HepG2 (cell line): ENCODE measurements around the gene ELFN1. TPM values are rescaled to one million over a fixed set of nuclear protein-coding genes. Genes with fewer than 3 reads are reported as not detected.
A peak's percentile ranks its signal among the peaks of the same experiment; 100 is the strongest.

ENCODE experiments used
- ELF3 ChIP-seq: IDR thresholded peaks from 2 replicates; pipeline ENCODE4 v1.6.1; 2016; ENCODE audit warnings: missing genetic modification reagents, missing compliant biosample characterization
- HDAC1 ChIP-seq: sonication (generic); formaldehyde crosslinking; IDR thresholded peaks from 2 replicates; pipeline ENCODE4 v1.5.1; 2020; ENCODE audit warnings: mild to moderate bottlenecking, missing genetic modification reagents
- HOXD1 ChIP-seq: sonication (generic); formaldehyde crosslinking; IDR thresholded peaks from 2 replicates; pipeline ENCODE4 v1.5.0; 2020; ENCODE audit warnings: missing genetic modification reagents
- KLF6 ChIP-seq: IDR thresholded peaks from 2 replicates; pipeline ENCODE4 v1.8.0; 2016; ENCODE audit warnings: missing biosample characterization, missing genetic modification reagents
- PAX8 ChIP-seq: sonication (generic); formaldehyde crosslinking; IDR thresholded peaks from 2 replicates; pipeline ENCODE4 v1.8.0; 2022; ENCODE audit warnings: mild to moderate bottlenecking, missing genetic modification reagents, borderline replicate concordance
- PHB2 ChIP-seq: fragments of 450-650 bp; IDR thresholded peaks from 2 replicates; pipeline ENCODE4 v1.6.1; 2018; ENCODE audit not compliant: partially characterized antibody
- POLR2A ChIP-seq, 2 experiments: IDR thresholded peaks; 2 replicates each; pipeline ENCODE4 v1.6.1; 2011; ENCODE audit warnings: low read depth in 2 of 2, low read length in 2 of 2, mild to moderate bottlenecking in 1 of 2, moderate library complexity in 1 of 2; ENCODE audit not compliant: insufficient read depth in 1 of 2
- SETDB1 ChIP-seq: sonication (generic); formaldehyde crosslinking; IDR thresholded peaks from 2 replicates; pipeline ENCODE4 v1.5.1; 2020; ENCODE audit warnings: missing genetic modification reagents, mild to moderate bottlenecking, borderline replicate concordance
- SSRP1 ChIP-seq: IDR thresholded peaks from 2 replicates; pipeline ENCODE4 v1.6.1; 2016; ENCODE audit warnings: control low read depth
- TEAD3 ChIP-seq: optimal IDR thresholded peaks from 2 replicates; pipeline ENCODE3; 2016; ENCODE audit warnings: borderline replicate concordance
- XBP1 ChIP-seq: sonication (generic); formaldehyde crosslinking; IDR thresholded peaks from 2 replicates; pipeline ENCODE4 v1.5.0; 2020; ENCODE audit warnings: missing genetic modification reagents
- ZIK1 ChIP-seq: sonication (generic); formaldehyde crosslinking; IDR thresholded peaks from 2 replicates; pipeline ENCODE4 v1.5.0; 2020; ENCODE audit warnings: mild to moderate bottlenecking, low read depth, missing genetic modification reagents, borderline replicate concordance
- ZNF121 ChIP-seq: sonication (generic); formaldehyde crosslinking; IDR thresholded peaks from 2 replicates; pipeline ENCODE4 v1.5.0; 2020; ENCODE audit warnings: mild to moderate bottlenecking, missing genetic modification reagents
- ZSCAN29 ChIP-seq: sonication (generic); formaldehyde crosslinking; conservative IDR thresholded peaks from 2 replicates; pipeline ENCODE4 v1.4.0; 2020; ENCODE audit warnings: mild to moderate bottlenecking, missing genetic modification reagents
- polyA plus RNA-seq, 8 experiments: library from polyadenylated mRNA; depleted of rRNA in 3 of 8; stranded (reverse) in 7 of 8; unstranded in 1 of 8; fragments of >200 nt; fragmentation: Illumina TruSeq in 4 of 8; extraction: Trizol in 4 of 8; gene quantifications; 2 replicates each; pipeline versions ENCODE4 v1.2.1 to v1.2.3, GENCODE V29; 2011 to 2016; ENCODE audit warnings: low read depth in 4 of 8, missing spikeins in 1 of 8, mixed read lengths in 1 of 8; ENCODE audit not compliant: insufficient read depth in 1 of 8
- total RNA-seq, 5 experiments: library from RNA; depleted of rRNA; stranded (reverse); fragments of >200 nt; fragmentation: Illumina TruSeq; extraction: Trizol; gene quantifications; 2 replicates each; pipeline ENCODE4 v1.2.3, GENCODE V29; 2016; ENCODE audit warnings: low read depth in 1 of 5
- TF ChIP-seq, protein P1 (sequence below): sonication (generic); formaldehyde crosslinking; conservative IDR thresholded peaks from 2 replicates; pipeline ENCODE4 v1.8.0; 2022; ENCODE audit warnings: low read depth, missing genetic modification reagents
- TF ChIP-seq, protein P2 (sequence below): sonication (generic); formaldehyde crosslinking; IDR thresholded peaks from 2 replicates; pipeline ENCODE4 v1.4.0; 2020; ENCODE audit warnings: mild to moderate bottlenecking, missing genetic modification reagents
- TF ChIP-seq, protein P3 (sequence below): sonication (generic); formaldehyde crosslinking; IDR thresholded peaks from 2 replicates; pipeline ENCODE4 v1.4.0; 2020; ENCODE audit warnings: missing genetic modification reagents, borderline replicate concordance

Gene ELFN1
- total and polyA plus RNA-seq, 2 of the 13 experiments (the other 11 are each of a cell fraction or from before 2014, with no cell fraction given): 0.13 to 0.18 TPM

DNA sequence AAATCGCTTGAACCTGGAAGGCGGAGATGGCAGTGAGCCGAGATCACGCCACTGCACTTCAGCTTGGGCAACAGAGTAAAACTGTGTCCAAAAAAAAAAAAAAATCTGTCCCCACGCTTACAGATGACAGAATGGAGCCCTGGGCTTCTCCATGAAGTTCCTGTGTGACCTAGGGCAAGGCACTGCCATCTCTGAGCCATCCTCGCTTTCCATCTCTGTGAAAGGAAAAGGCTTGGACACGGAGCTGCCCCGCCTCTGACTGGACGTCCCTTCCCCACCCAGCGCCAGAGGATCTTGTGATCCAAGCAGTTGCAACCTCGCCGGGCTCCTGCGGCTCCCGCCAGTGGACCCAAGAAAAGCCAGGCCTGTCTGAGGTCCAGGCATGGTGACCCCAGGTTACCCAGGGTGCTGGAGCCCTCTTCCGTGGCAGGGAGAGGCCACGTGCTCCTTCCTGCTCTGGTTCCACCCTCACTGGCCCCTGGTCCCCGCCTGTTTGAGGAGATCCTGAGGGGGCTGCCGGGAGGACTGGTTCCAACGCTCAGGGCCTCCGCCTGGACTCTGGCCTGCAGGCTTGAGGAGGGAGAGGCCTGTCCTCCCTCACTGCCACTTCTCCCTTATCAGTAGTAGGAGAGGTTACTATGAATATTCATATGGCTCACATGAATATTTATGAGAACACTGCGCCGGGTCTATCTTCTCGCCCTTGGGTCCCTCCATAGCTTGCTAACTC, 25.6 kb upstream of the ELFN1 start (continued):
- TF ChIP-seq, protein P1, sequence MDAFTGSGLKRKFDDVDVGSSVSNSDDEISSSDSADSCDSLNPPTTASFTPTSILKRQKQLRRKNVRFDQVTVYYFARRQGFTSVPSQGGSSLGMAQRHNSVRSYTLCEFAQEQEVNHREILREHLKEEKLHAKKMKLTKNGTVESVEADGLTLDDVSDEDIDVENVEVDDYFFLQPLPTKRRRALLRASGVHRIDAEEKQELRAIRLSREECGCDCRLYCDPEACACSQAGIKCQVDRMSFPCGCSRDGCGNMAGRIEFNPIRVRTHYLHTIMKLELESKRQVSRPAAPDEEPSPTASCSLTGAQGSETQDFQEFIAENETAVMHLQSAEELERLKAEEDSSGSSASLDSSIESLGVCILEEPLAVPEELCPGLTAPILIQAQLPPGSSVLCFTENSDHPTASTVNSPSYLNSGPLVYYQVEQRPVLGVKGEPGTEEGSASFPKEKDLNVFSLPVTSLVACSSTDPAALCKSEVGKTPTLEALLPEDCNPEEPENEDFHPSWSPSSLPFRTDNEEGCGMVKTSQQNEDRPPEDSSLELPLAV (CRISPR knock-in tag): no peak
- TF ChIP-seq SETDB1 (CRISPR knock-in tag) (no peak), TEAD3 (CRISPR knock-in tag) (no peak), SSRP1 (CRISPR knock-in tag) (no peak), PAX8 (CRISPR knock-in tag) (no peak), POLR2A (IDR thresholded peaks at IDR 0.05; ENCODE audit: insufficient read depth in 1 of 2, low read depth in 2 of 2, low read length in 2 of 2) (no peak), ZNF121 (CRISPR knock-in tag) (no peak), HDAC1 (no peak), ZIK1 (CRISPR knock-in tag) (0 out of 2 replicates have a peak, but pooled peaks have one; percentile 28), PHB2 (no peak), HOXD1 (CRISPR knock-in tag) (no peak), ZSCAN29 (no peak), XBP1 (CRISPR knock-in tag) (no peak), ELF3 (CRISPR knock-in tag) (no peak), KLF6 (CRISPR knock-in tag) (no peak)
- TF ChIP-seq, protein P2, sequence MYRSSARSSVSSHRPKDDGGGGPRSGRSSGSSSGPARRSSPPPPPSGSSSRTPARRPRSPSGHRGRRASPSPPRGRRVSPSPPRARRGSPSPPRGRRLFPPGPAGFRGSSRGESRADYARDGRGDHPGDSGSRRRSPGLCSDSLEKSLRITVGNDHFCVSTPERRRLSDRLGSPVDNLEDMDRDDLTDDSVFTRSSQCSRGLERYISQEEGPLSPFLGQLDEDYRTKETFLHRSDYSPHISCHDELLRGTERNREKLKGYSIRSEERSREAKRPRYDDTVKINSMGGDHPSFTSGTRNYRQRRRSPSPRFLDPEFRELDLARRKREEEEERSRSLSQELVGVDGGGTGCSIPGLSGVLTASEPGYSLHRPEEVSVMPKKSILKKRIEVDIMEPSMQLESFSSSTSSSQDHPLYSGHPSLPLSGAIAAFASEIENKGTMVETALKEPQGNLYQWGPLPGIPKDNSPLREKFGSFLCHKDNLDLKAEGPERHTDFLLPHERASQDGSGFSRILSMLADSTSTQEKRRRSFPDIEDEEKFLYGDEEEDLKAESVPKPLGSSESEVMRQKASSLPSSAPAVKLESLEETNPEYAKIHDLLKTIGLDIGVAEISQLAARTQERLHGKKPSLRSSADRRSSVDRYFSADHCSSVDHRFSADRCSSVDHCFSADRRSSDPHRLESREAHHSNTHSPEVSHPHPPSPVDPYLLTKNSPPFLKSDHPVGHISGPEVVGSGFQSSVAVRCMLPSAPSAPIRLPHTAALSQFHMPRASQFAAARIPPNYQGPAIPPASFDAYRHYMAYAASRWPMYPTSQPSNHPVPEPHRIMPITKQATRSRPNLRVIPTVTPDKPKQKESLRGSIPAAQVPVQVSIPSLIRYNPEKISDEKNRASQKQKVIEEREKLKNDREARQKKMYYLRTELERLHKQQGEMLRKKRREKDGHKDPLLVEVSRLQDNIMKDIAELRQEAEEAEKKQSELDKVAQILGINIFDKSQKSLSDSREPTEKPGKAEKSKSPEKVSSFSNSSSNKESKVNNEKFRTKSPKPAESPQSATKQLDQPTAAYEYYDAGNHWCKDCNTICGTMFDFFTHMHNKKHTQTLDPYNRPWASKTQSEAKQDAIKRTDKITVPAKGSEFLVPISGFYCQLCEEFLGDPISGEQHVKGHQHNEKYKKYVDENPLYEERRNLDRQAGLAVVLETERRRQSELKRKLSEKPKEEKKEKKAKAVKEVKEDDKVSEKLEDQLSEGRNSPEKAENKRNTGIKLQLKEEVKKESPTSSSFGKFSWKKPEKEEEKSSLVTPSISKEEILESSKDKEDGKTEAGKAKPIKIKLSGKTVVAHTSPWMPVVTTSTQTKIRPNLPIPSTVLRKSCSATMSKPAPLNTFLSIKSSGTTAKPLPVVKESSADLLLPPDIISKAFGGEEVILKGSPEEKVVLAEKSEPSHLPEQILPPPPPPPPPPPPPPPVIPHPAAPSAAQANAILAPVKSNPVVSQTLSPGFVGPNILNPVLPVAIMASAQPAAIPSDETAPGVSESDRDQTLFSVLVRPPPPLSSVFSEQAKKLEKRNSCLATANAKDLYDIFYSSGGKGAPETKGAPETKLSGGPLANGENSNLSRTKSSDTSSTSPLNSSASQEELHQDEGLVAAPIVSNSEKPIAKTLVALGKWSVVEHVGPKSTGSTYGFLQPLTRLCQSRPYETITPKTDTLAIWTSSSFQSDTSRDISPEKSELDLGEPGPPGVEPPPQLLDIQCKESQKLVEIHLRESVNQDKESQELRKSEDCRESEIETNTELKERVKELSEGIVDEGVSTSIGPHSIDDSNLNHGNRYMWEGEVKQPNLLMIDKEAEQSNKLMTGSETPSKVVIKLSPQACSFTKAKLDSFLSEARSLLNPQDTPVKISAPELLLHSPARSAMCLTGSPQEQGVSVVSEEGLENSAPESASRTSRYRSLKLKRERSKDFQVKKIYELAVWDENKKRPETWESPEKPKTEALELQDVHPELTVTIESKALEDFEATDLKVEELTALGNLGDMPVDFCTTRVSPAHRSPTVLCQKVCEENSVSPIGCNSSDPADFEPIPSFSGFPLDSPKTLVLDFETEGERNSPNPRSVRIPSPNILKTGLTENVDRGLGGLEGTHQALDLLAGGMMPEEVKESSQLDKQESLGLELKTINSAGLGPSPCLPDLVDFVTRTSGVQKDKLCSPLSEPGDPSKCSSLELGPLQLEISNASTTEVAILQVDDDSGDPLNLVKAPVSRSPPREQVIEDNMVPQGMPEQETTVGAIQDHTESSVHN (CRISPR knock-in tag): no peak
- TF ChIP-seq, protein P3, sequence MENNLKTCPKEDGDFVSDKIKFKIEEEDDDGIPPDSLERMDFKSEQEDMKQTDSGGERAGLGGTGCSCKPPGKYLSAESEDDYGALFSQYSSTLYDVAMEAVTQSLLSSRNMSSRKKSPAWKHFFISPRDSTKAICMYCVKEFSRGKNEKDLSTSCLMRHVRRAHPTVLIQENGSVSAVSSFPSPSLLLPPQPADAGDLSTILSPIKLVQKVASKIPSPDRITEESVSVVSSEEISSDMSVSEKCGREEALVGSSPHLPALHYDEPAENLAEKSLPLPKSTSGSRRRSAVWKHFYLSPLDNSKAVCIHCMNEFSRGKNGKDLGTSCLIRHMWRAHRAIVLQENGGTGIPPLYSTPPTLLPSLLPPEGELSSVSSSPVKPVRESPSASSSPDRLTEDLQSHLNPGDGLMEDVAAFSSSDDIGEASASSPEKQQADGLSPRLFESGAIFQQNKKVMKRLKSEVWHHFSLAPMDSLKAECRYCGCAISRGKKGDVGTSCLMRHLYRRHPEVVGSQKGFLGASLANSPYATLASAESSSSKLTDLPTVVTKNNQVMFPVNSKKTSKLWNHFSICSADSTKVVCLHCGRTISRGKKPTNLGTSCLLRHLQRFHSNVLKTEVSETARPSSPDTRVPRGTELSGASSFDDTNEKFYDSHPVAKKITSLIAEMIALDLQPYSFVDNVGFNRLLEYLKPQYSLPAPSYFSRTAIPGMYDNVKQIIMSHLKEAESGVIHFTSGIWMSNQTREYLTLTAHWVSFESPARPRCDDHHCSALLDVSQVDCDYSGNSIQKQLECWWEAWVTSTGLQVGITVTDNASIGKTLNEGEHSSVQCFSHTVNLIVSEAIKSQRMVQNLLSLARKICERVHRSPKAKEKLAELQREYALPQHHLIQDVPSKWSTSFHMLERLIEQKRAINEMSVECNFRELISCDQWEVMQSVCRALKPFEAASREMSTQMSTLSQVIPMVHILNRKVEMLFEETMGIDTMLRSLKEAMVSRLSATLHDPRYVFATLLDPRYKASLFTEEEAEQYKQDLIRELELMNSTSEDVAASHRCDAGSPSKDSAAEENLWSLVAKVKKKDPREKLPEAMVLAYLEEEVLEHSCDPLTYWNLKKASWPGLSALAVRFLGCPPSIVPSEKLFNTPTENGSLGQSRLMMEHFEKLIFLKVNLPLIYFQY (CRISPR knock-in tag): no peak
